IMR-90 (cell line): ENCODE measurements around the gene PSAP. TPM values are rescaled to one million over a fixed set of nuclear protein-coding genes. Genes with fewer than 3 reads are reported as not detected.

Experiments used
- ATAC-seq: fragments of 200-7000 bp; cut with Tn5 transposase; 2 replicates; pipeline ENCODE4 v1.9.1; 2020; ENCODE audit warnings: low read depth, mild to moderate bottlenecking, moderate library complexity
- BruUV-seq: library from RNA; stranded (reverse); fragments of 400-500 nt; replicated peaks from 2 replicates; lab custom pipeline; 2021; lab: Mats Ljungman, UMichigan
- CTCF ChIA-PET: fragments of 300-600 bp; formaldehyde crosslinking; extraction: SDS; loops from one replicate; lab custom pipeline; 2021; ENCODE audit warnings: antibody characterized with exemption; lab: Yijun Ruan, JAX
- POLR2A ChIA-PET: fragments of 300-600 bp; sonication (Branson Sonifier 250); formaldehyde crosslinking; loops from one replicate; lab custom pipeline; 2022; ENCODE audit warnings: antibody characterized with exemption; ENCODE audit not compliant: unreplicated experiment; lab: Charles Lee
- DNase-seq: peaks from one replicate; pipeline ENCODE4 v3.0.0; 2013
- H2AFZ ChIP-seq: replicated peaks from 2 replicates; pipeline ENCODE3; 2013; ENCODE audit warnings: low read length, mild to moderate bottlenecking; ENCODE audit not compliant: poor library complexity
- H2AK5ac ChIP-seq: 2 replicates; pipeline ENCODE4 v1.6.1; 2013; ENCODE audit warnings: low read depth, low read length, inconsistent platforms
- H2AK9ac ChIP-seq: replicated peaks from 2 replicates; pipeline ENCODE3; 2013; ENCODE audit warnings: mild to moderate bottlenecking, low read depth, low read length, moderate library complexity; ENCODE audit not compliant: poor library complexity
- H2BK120ac ChIP-seq: 2 replicates; pipeline ENCODE4 v1.6.1; 2013; ENCODE audit warnings: low read depth, low read length, inconsistent platforms
- H2BK15ac ChIP-seq: 3 replicates; pipeline ENCODE4 v1.6.1; 2013; ENCODE audit warnings: low read depth, low read length, inconsistent platforms
- H2BK20ac ChIP-seq: 2 replicates; pipeline ENCODE4 v1.6.1; 2013; ENCODE audit warnings: low read depth, mild to moderate bottlenecking, inconsistent platforms, low read length, moderate library complexity
- H2BK5ac ChIP-seq: 2 replicates; pipeline ENCODE4 v1.6.1; 2013; ENCODE audit warnings: mild to moderate bottlenecking, low read depth, low read length, inconsistent platforms; ENCODE audit not compliant: poor library complexity, severe bottlenecking
- H3K14ac ChIP-seq: replicated peaks from 2 replicates; pipeline ENCODE4 v1.6.1; 2013; ENCODE audit warnings: low read depth, low read length, inconsistent platforms
- H3K18ac ChIP-seq: 2 replicates; pipeline ENCODE4 v1.6.1; 2013; ENCODE audit warnings: low read depth, low read length, control low read depth
- H3K23ac ChIP-seq: 2 replicates; pipeline ENCODE4 v1.6.1; 2013; ENCODE audit warnings: low read depth, low read length, inconsistent platforms
- H3K27ac ChIP-seq: 2 replicates; pipeline ENCODE4 v1.5.1; 2013; ENCODE audit warnings: mild to moderate bottlenecking, control low read depth, low read length; ENCODE audit not compliant: insufficient read depth
- H3K27me3 ChIP-seq: 2 replicates; pipeline ENCODE4 v1.6.1; 2013; ENCODE audit warnings: low read length; ENCODE audit not compliant: control insufficient read depth, insufficient read depth
- H3K36me3 ChIP-seq: 2 replicates; pipeline ENCODE4 v1.6.1; 2013; ENCODE audit warnings: low read length, mixed read lengths; ENCODE audit not compliant: control insufficient read depth, insufficient read depth
- H3K4ac ChIP-seq: 2 replicates; pipeline ENCODE4 v1.6.1; 2013; ENCODE audit warnings: low read depth, low read length, inconsistent platforms
- H3K4me1 ChIP-seq: 2 replicates; pipeline ENCODE4 v1.6.1; 2013; ENCODE audit warnings: low read length, mixed read lengths; ENCODE audit not compliant: control insufficient read depth, insufficient read depth
- H3K4me2 ChIP-seq: 2 replicates; pipeline ENCODE4 v1.6.1; 2013; ENCODE audit warnings: low read depth, mild to moderate bottlenecking, control low read depth, low read length, moderate library complexity
- H3K4me3 ChIP-seq: 2 replicates; pipeline ENCODE4 v1.5.1; 2013; ENCODE audit warnings: low read depth, mild to moderate bottlenecking, control low read depth, low read length, moderate library complexity; ENCODE audit not compliant: insufficient read depth
- H3K56ac ChIP-seq: 2 replicates; pipeline ENCODE4 v1.6.1; 2013; ENCODE audit warnings: low read length, inconsistent platforms; ENCODE audit not compliant: insufficient read depth; ENCODE audit errors: extremely low read depth
- H3K79me1 ChIP-seq, 2 experiments: 2 replicates each; pipeline ENCODE4 v1.6.1; 2013; ENCODE audit warnings: low read length in 2 of 2, inconsistent platforms in 1 of 2, low read depth in 1 of 2
- H3K9ac ChIP-seq: 2 replicates; pipeline ENCODE4 v1.6.1; 2013; ENCODE audit warnings: low read depth, low read length, control low read depth
- H3K9me1 ChIP-seq: 2 replicates; pipeline ENCODE4 v1.6.1; 2013; ENCODE audit warnings: low read length, inconsistent platforms; ENCODE audit not compliant: insufficient read depth
- H3K9me3 ChIP-seq: 2 replicates; pipeline ENCODE4 v1.6.1; 2013; ENCODE audit warnings: low read length; ENCODE audit not compliant: control insufficient read depth, insufficient read depth
- H4K20me1 ChIP-seq: 2 replicates; pipeline ENCODE4 v1.6.1; 2013; ENCODE audit warnings: low read length, inconsistent platforms; ENCODE audit not compliant: insufficient read depth
- H4K5ac ChIP-seq: 2 replicates; pipeline ENCODE4 v1.6.1; 2013; ENCODE audit warnings: mild to moderate bottlenecking, low read depth, low read length, control low read depth
- H4K8ac ChIP-seq, 2 experiments: 2 replicates each; pipeline ENCODE4 v1.6.1; 2013; ENCODE audit warnings: low read depth in 2 of 2, low read length in 2 of 2, control low read depth in 1 of 2, inconsistent platforms in 1 of 2
- H4K91ac ChIP-seq: 2 replicates; pipeline ENCODE4 v1.6.1; 2013; ENCODE audit warnings: low read depth, low read length, inconsistent platforms; ENCODE audit not compliant: insufficient read depth
- BHLHE40 ChIP-seq: fragments of 150-350 bp; IDR thresholded peaks from 2 replicates; pipeline ENCODE4 v1.6.1; 2016; ENCODE audit warnings: mild to moderate bottlenecking, low read depth, low read length
- CEBPB ChIP-seq: IDR thresholded peaks from 2 replicates; pipeline ENCODE4 v1.6.1; 2012; ENCODE audit warnings: low read depth, low read length, improper control_type of control experiment
- FOS ChIP-seq: fragments of 150-350 bp; IDR thresholded peaks from 2 replicates; pipeline ENCODE4 v1.6.1; 2016; ENCODE audit warnings: low read depth, low read length
- MAZ ChIP-seq: IDR thresholded peaks from 2 replicates; pipeline ENCODE4 v1.6.1; 2012; ENCODE audit warnings: low read depth, mild to moderate bottlenecking, low read length, improper control_type of control experiment, moderate library complexity, borderline replicate concordance
- MXI1 ChIP-seq: IDR thresholded peaks from 2 replicates; pipeline ENCODE4 v1.6.1; 2012; ENCODE audit warnings: low read depth, mild to moderate bottlenecking, low read length, moderate library complexity, borderline replicate concordance
- POLR2A ChIP-seq: IDR thresholded peaks from 2 replicates; pipeline ENCODE4 v1.6.1; 2012; ENCODE audit warnings: mild to moderate bottlenecking, low read depth, low read length
- RAD21 ChIP-seq: IDR thresholded peaks from 2 replicates; pipeline ENCODE4 v1.6.1; 2012; ENCODE audit warnings: low read length, improper control_type of control experiment
- RFX5 ChIP-seq: IDR thresholded peaks from 2 replicates; pipeline ENCODE4 v1.8.0; 2012; ENCODE audit warnings: low read depth, mild to moderate bottlenecking, low read length, moderate library complexity
- WGBS, 2 experiments: methylation state at CpG; one replicate each; pipeline versions ENCODE4 v1.1.5 to v1.1.7; 2013; ENCODE audit warnings: missing lambda C conversion rate in 2 of 2; ENCODE audit not compliant: insufficient read length in 1 of 2; ENCODE audit errors: extremely low coverage in 2 of 2; 5-methylcytosine and 5-hydroxymethylcytosine counted together
- dilution Hi-C: fragments of 300-500 bp; cut with HindIII; formaldehyde crosslinking; loops from one replicate; pipeline ENCODE4 v1.14.3; 2018; ENCODE audit warnings: low sequenced_read_pairs; ENCODE audit not compliant: unreplicated experiment
- in situ Hi-C: fragments of 300-500 bp; cut with MboI; formaldehyde crosslinking; loops from 3 replicates; pipeline ENCODE4 v1.14.3; 2019; ENCODE audit warnings: low sequenced_read_pairs, inconsistent platforms, mixed read lengths
- intact Hi-C: fragments of 100-400 bp; cut with micrococcal nuclease; formaldehyde crosslinking; loops from 2 replicates; pipeline ENCODE4 v1.10.0; 2022
- polyA plus RNA-seq, 3 experiments: library from polyadenylated mRNA; depleted of rRNA; stranded (reverse); fragments of >200 nt; gene quantifications; 2 replicates each; pipeline ENCODE4 v1.2.3, GENCODE V29; 2012; ENCODE audit warnings: low replicate concordance in 1 of 3
- total RNA-seq: library from RNA; depleted of rRNA; stranded (reverse); fragments of >200 nt; gene quantifications from 2 replicates; pipeline ENCODE4 v1.2.3, GENCODE V29; 2012
- TF ChIP-seq, protein P1 (sequence below): fragments of 150-350 bp; IDR thresholded peaks from 2 replicates; pipeline ENCODE4 v1.6.1; 2016; ENCODE audit warnings: low read depth, mild to moderate bottlenecking, low read length, moderate library complexity, borderline replicate concordance

Gene PSAP
- total and polyA plus RNA-seq, 2 of the 4 experiments (the other 2 are of a cell fraction), result 216 to 876 TPM

DNA sequence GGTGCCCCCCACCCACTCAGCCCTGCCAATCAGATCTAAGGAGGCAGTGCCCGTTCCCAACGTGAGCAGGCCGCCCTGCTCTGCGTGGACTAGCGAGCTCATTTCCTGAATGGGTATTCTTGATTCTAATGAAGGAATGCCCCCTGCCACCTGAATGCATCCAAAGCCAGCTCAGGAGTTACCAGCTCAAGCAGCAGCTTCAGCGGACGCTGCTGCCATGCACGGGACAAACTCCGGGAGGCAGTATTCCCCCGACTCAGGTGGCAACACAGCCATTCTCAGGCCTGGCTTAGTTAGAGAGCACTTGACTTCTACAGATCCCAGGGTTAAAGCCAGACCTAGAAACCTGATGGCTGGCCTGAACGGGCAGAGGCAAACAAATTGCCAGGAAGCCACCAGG lies 25.8 kb downstream of the PSAP start:
- H3K4me2 ChIP-seq, result no peak overlapping the region
- no peak overlapping the region for H2BK15ac ChIP-seq
- H4K5ac ChIP-seq, result no peak overlapping the region
- H3K79me1 ChIP-seq, result peaks cover 7 to 18% of the 10 kb centered on the region in 2 experiments; a peak in 3 of 4 replicates
- intact Hi-C loops, result no loop called here
- CTCF ChIA-PET, result interaction anchor here (1.1 kb wide), 1 partner anchor 13 kb away, joined by 3 read pairs; no protein-coding TSS in a partner anchor
- H2BK5ac ChIP-seq, result no peak overlapping the region
- POLR2A ChIA-PET, result no interaction called here
- no peak overlapping the region for H4K8ac ChIP-seq
- H3K9me3 ChIP-seq, result no peaks in the 10 kb centered on the region
- dilution Hi-C loops, result no loop called here
- H3K14ac ChIP-seq, result no peak overlapping the region
- peaks cover 3% of the 10 kb centered on the region; the same call in 1 of the 2 replicates for H3K9me1 ChIP-seq
- peak overlapping the region; percentile 63 for H2AK9ac ChIP-seq
- no peak overlapping the region for H3K56ac ChIP-seq
- no peak overlapping the region for H3K4ac ChIP-seq
- H4K91ac ChIP-seq, result no peak overlapping the region
- BruUV-seq, result no TSS peak
- in situ Hi-C loops, result no loop called here
- no peak overlapping the region for H2AFZ ChIP-seq
- WGBS, 2 experiments, result 96% methylated on average over 8 of the region's 11 CpGs; no CpG with 5 or more reads in 1 of the 2 experiments
- no peak overlapping the region for H3K4me3 ChIP-seq
- H2BK120ac ChIP-seq, result no peak overlapping the region
- H3K4me1 ChIP-seq, result no peaks in the 10 kb centered on the region
- no peak overlapping the region for H2AK5ac ChIP-seq
- no peak overlapping the region for H3K18ac ChIP-seq
- no peak overlapping the region for H3K23ac ChIP-seq
- peaks cover 26% of the 10 kb centered on the region for H4K20me1 ChIP-seq
- no peak overlapping the region for H2BK20ac ChIP-seq
- H3K36me3 ChIP-seq, result peaks cover 63% of the 10 kb centered on the region
- TF ChIP-seq, protein P1, sequence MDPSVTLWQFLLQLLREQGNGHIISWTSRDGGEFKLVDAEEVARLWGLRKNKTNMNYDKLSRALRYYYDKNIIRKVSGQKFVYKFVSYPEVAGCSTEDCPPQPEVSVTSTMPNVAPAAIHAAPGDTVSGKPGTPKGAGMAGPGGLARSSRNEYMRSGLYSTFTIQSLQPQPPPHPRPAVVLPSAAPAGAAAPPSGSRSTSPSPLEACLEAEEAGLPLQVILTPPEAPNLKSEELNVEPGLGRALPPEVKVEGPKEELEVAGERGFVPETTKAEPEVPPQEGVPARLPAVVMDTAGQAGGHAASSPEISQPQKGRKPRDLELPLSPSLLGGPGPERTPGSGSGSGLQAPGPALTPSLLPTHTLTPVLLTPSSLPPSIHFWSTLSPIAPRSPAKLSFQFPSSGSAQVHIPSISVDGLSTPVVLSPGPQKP, result no peak
- TF ChIP-seq RAD21 (no peak), BHLHE40 (no peak), CEBPB (no peak), MAZ (no peak), MXI1 (no peak), RFX5 (no peak), FOS (no peak), POLR2A (no peak)
- H3K27me3 ChIP-seq, result no peaks in the 10 kb centered on the region
- DNase-seq (no peak), ATAC-seq (no peak)
- H3K9ac ChIP-seq, result no peak overlapping the region
- H3K27ac ChIP-seq, result no peak overlapping the region
